C4-2B (cell line): ENCODE results near the gene IL22.
A peak's percentile ranks its signal among the peaks of the same experiment; 100 is the strongest.

Source experiments
- H3K27ac ChIP-seq: fragments of 450-650 bp; 2 replicates; pipeline ENCODE4 v1.5.1; 2017
- CTCF ChIP-seq: fragments of 450-650 bp; conservative IDR thresholded peaks from 2 replicates; pipeline ENCODE4 v1.5.1; 2017; ENCODE audit warnings: mild to moderate bottlenecking
- ZFX ChIP-seq: fragments of 450-650 bp; IDR thresholded peaks from 2 replicates; pipeline ENCODE4 v1.6.1; 2017

Gene IL22

GRCh38 chr12:68231691-68232090 lies 21.7 kb downstream of the IL22 start:
- H3K27ac ChIP-seq = no peak overlapping the region
- TF ChIP-seq CTCF = no peak
- no peak for TF ChIP-seq ZFX

DNA sequence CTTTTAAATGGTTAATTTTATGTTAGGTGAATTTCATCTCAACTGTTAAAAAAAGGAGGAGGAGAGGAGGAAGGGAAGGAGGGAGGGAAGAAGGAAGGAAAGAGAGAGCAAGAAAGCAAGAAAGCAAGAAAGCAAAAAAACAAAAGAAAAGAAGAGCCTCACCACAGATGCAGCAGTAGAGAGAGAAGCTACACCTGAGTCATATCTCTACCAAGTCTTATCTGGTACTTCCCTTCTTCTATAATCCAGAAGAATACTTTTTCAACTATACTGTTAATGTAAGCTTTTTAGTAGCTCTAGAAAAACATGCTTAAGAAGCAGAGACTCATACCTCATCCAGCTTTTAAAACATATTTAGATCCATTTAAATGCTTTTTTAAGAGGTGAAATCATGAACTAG lies 22.2 kb downstream of the IL22 start:
- TF ChIP-seq CTCF = no peak
- TF ChIP-seq ZFX = no peak
- no peak overlapping the region for H3K27ac ChIP-seq

DNA sequence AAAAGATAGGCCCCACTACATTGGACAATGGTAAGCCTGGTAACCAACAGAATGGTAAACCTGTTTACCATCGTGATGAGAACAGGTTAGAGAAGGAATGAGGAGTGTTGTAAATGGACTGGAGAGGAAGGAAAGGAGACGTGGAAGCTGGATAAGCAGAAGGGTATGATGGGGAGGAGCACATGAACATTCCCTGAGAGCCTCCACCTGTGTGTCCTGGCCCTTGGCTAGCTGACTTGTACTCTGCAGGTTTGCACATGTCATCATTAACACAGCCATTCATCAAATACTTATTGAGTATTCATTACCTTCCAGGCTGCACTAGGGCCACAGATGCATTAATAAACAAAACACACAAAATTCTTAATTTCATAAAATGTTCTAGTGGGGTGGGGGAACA lies 23.4 kb downstream of the IL22 start:
- TF ChIP-seq ZFX = no peak
- TF ChIP-seq CTCF = no peak
- H3K27ac ChIP-seq = no peak overlapping the region

- TF ChIP-seq CTCF = no peak
- no peak for TF ChIP-seq ZFX
- H3K27ac ChIP-seq = no peak overlapping the region
These were observed 26.0 kb downstream of the IL22 start for GRCh38 chr12:68227356-68227755.

DNA sequence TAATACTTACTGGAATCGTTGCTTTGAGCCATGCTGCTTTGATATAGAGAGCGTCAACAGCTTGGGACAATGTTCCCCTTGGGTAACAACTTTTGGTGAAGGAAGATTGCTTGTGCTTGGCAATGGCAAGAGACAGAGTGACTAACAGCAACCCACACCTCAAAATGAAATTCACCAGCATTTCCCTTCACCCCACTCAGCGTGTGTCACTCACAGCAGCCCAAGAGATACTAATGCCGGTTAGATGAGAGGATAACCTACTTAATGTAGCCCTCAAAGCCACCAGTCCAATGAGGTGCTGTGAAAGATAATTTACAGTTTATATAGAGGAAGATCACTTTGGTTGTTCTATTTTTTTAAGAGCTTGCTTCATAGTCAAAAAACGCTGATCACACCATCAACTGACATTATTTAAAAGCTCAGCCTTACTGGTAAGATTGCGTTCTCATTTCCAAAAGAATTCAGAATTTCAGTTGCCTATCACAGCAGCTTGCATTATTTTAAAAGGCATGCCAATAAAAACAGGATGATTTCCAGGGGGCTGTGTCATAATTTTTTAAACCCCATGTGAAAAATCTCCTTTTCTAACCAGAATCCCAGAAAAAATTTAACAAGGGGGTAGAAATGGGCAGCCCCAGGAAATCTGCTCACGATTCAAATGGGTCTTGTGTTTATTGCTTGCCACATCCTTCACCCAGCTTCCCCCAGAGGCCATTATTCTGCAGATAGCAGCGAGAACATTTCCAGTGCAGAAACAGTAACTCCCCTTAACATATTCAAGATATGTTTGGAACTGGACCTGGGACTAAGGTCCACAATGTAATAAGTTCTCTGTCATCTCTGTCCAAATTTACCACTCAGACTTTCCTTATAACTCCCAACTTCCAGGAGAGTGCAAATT lies 27.6 kb downstream of the IL22 start, which contains the start of gene IL26:
Gene IL26 (minus strand): TSS at position 235 of the 901 bp plus-strand sequence. CDS start 54 bp downstream, at position 181.
- TF ChIP-seq ZFX (no peak), CTCF (no peak)
- no peak within 1 kb of the TSS for H3K27ac ChIP-seq

DNA sequence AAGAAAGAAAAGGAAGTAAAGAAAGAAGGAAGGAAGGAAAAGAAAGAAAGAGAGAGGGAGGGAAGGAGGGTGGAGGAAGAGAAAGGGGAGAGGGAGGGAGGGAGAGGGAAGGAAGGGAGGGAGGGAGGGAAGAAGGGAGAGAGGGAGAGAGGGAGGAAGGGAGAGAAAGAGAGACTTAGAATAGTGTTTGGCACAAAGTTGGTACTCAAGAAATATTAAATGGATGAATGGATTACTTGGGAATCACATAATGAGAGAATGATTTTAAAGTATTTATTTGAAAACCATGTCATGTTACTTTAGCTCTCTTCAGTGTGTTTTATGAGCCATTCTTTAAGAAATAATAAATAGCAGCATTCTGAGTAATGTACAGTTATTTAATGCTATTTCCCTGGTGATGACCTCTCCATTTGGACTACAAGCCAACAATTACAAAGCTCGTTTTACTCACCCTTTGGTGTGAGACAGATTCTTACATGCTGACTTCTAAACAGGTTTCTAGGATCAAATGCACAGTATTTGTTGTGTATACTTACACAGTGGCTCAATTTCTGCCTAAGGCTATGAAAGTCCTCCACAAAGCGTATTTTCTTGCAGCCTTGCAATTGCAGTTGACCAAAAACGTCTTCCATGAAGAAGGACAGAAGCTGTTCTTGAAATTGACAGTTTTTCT lies 28.7 kb downstream of the IL22 start:
- TF ChIP-seq CTCF = no peak
- no peak for TF ChIP-seq ZFX
- no peak overlapping the region for H3K27ac ChIP-seq

- no peak overlapping the region for H3K27ac ChIP-seq
- no peak for TF ChIP-seq ZFX
- peak; percentile 94 for TF ChIP-seq CTCF
These were observed 30.2 kb downstream of the IL22 start for GRCh38 chr12:68223067-68223747.
